HG02759 (cell line): Measurements from ENCODE around the gene NFATC4.

Source experiments
- ATAC-seq: cut with Tn5 transposase; IDR thresholded peaks from one replicate; pipeline ENCODE4 v1.9.1; 2021; ENCODE audit warnings: mild to moderate bottlenecking, moderate library complexity; ENCODE audit not compliant: unreplicated experiment

The NFATC4 gene

DNA sequence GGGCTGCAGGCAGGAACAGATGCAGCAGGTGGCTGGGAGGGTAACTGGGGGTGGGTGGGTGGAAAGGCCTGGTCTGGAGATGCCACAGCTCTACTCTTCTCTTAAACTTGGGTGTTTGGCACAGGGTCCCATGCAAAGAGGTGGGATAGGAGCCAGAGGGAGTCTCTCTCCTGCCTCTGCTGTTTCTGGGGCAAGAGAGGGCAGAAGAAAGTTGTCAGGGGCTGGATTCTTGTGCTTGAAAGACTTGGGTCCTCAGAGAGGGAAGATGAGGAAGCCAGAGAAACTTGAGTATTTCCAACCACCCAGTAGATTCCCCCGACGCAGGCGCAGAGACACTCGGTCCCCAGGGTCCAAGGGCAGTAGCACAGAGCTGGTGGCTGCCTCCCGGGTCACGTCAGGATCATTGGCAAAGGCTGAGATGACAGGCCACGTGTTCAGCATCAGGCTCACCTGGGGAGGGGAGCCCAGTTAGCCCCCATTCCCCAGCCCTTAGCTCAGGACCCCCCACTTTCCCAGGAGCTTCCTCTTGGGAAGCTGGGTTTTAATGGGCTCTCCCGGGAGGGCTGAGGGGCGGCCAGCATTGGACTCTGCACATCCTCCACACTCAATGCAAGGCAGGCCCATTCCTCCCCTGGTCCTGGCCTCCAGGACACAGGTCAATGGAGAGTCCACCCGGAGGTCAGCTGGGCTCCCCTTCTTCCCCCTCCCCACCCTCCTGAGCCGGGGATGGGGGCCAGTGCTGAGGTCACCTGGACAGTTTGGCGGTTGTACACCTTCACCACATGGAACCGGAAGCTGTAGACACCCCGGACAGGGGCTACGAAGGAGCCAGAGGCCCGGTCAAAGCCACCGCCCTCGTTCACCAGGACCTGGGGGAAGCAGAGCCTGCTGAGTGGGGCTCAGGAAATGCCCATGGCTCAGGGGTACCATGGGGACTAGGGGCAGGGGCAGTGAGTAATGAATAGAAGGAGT is 59.8 kb downstream of the NFATC4 start:
- ATAC-seq, result no peak

DNA sequence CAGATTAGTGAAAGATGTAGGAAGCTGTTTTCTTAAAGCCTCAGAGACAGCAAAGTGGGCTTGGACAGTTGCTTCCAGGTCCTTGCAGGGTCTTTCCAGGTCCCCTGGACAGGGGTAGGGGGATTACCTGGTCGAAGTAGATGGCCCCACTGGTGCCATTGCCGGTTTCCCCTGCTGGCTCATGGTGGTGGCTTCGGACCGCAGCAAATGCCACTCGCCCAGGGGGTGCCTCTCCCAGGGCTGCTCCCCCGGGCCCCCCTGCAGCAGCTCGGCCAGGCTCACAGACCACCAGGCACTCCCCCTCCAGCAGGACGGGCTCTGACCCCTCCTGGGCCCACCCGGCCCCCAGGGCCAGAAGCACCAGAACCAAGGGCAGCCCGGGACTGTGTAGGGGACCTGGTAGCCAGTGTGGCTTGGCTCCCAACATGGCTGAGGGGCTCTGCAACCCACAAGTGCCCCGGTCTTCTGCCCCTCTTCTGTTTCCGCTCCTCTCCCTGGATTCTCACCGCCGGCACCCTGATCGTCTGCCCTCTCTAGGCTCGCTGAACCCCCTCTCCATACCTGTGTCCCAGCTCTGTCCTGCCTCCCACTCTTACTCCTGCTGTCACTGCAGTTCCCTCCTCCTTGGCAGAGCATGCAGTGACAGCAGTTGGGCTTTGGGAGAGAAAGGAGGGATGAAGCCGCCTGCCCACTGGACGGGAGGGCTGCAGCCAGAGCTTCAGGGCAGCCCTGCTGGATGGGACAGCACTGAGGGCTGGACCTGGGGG is 60.8 kb downstream of the NFATC4 start:
- ATAC-seq, result no peak
